Progenitor cell of endocrine pancreas (in vitro differentiated cells): ENCODE measurements around the gene GTSE1. TPM values are rescaled to one million over a fixed set of nuclear protein-coding genes. Genes with fewer than 3 reads are reported as not detected.

Source experiments
- DNase-seq: peaks from one replicate; pipeline ENCODE4 v3.0.0; 2021; ENCODE audit warnings: low spot score; ENCODE audit not compliant: unreplicated experiment
- H3K27ac Mint-ChIP-seq: 2 replicates; pipeline ENCODE4 v1.8.0; 2021; ENCODE audit warnings: mild to moderate bottlenecking, moderate library complexity, mixed read lengths
- H3K27me3 Mint-ChIP-seq: 2 replicates; pipeline ENCODE4 v1.8.0; 2021; ENCODE audit warnings: mixed read lengths
- H3K36me3 Mint-ChIP-seq: 2 replicates; pipeline ENCODE4 v1.8.0; 2022; ENCODE audit warnings: mixed read lengths; ENCODE audit not compliant: insufficient read depth
- H3K4me1 Mint-ChIP-seq: 2 replicates; pipeline ENCODE4 v1.8.0; 2021; ENCODE audit warnings: low read depth, mixed read lengths
- H3K4me3 Mint-ChIP-seq: 2 replicates; pipeline ENCODE4 v1.8.0; 2021; ENCODE audit warnings: low read depth, mild to moderate bottlenecking, moderate library complexity, mixed read lengths
- H3K9me3 Mint-ChIP-seq: 2 replicates; pipeline ENCODE4 v1.8.0; 2021; ENCODE audit warnings: low read depth, mixed read lengths
- total RNA-seq: library from RNA; stranded (reverse); gene quantifications from 2 replicates; pipeline ENCODE4 v1.2.1, GENCODE V29; 2021
- TF ChIP-seq, protein P1 (sequence below): fragments of 200-600 bp; sonication (generic); IDR thresholded peaks from one replicate; pipeline ENCODE4 v1.5.0; 2021; ENCODE audit warnings: antibody characterized with exemption, mild to moderate bottlenecking; ENCODE audit not compliant: unreplicated experiment

The GTSE1 gene
- total RNA-seq, 1 donor from 2014 or later: 25.1 TPM

DNA sequence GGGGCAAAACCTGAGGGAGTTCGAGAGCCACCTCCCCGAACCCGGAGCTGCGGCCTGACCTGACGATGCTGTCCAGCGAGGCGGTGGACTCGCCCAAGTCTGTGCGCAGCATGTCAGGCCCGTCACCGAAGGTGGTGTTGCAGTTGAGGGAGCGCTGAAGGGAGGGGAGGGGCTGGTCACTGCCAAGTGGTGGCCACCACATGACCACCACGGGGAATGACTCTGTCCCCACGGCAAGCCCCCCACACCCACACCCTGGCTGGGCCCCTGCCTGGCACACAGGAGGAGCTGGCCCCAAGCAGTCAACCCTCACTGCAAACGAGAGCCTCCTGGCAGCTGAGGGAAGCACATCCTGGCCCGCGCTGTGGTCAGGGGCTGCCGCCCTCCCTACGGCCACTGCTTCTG lies 69.7 kb downstream of the GTSE1 start:
- Mint-ChIP-seq H3K27me3 (no peaks in the 10 kb centered on the region), H3K36me3 (peaks cover 4% of the 10 kb centered on the region), H3K9me3 (no peaks in the 10 kb centered on the region), H3K27ac (no peak overlapping the region), H3K4me1 (peaks cover 12% of the 10 kb centered on the region), H3K4me3 (no peak overlapping the region)
- DNase-seq: no peak
- TF ChIP-seq, protein P1, sequence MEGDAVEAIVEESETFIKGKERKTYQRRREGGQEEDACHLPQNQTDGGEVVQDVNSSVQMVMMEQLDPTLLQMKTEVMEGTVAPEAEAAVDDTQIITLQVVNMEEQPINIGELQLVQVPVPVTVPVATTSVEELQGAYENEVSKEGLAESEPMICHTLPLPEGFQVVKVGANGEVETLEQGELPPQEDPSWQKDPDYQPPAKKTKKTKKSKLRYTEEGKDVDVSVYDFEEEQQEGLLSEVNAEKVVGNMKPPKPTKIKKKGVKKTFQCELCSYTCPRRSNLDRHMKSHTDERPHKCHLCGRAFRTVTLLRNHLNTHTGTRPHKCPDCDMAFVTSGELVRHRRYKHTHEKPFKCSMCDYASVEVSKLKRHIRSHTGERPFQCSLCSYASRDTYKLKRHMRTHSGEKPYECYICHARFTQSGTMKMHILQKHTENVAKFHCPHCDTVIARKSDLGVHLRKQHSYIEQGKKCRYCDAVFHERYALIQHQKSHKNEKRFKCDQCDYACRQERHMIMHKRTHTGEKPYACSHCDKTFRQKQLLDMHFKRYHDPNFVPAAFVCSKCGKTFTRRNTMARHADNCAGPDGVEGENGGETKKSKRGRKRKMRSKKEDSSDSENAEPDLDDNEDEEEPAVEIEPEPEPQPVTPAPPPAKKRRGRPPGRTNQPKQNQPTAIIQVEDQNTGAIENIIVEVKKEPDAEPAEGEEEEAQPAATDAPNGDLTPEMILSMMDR: no peak

GRCh38 chr22:46366801-46367706 lies 70.4 kb downstream of the GTSE1 start:
- peaks cover 2% of the 10 kb centered on the region for H3K36me3 Mint-ChIP-seq
- TF ChIP-seq, protein P1: no peak

GRCh38 chr22:46367707-46368191 lies 71.1 kb downstream of the GTSE1 start:
- TF ChIP-seq, protein P1: peak; percentile 80
- Mint-ChIP-seq H3K4me1 (peaks cover 11% of the 10 kb centered on the region), H3K9me3 (no peaks in the 10 kb centered on the region), H3K27me3 (no peaks in the 10 kb centered on the region), H3K27ac (peak overlapping the region; percentile 51), H3K4me3 (no peak overlapping the region), H3K36me3 (peaks cover under 1% of the 10 kb centered on the region)
- peak; percentile 53 for DNase-seq

More at GRCh38 chr22:46366801-46367706, 70.4 kb downstream of the GTSE1 start:
- DNase-seq: no peak
- Mint-ChIP-seq H3K4me1 (peaks cover 14% of the 10 kb centered on the region), H3K27ac (no peak overlapping the region), H3K9me3 (no peaks in the 10 kb centered on the region), H3K4me3 (no peak overlapping the region), H3K27me3 (no peaks in the 10 kb centered on the region)

GRCh38 chr22:46368422-46368821 lies 71.8 kb downstream of the GTSE1 start:
- Mint-ChIP-seq H3K4me3 (no peak overlapping the region), H3K9me3 (no peaks in the 10 kb centered on the region), H3K36me3 (peaks cover 1% of the 10 kb centered on the region), H3K27ac (no peak overlapping the region), H3K4me1 (peaks cover 11% of the 10 kb centered on the region), H3K27me3 (no peaks in the 10 kb centered on the region)
- no peak for DNase-seq
- TF ChIP-seq, protein P1: no peak

GRCh38 chr22:46368871-46369715 lies 72.4 kb downstream of the GTSE1 start:
- no peak for DNase-seq
- no peaks in the 10 kb centered on the region for H3K9me3 Mint-ChIP-seq
- H3K27me3 Mint-ChIP-seq: no peaks in the 10 kb centered on the region
- no peak overlapping the region for H3K4me3 Mint-ChIP-seq
- H3K4me1 Mint-ChIP-seq: peaks cover 11% of the 10 kb centered on the region
- H3K27ac Mint-ChIP-seq: no peak overlapping the region
- H3K36me3 Mint-ChIP-seq: peaks cover 2% of the 10 kb centered on the region
- TF ChIP-seq, protein P1: no peak
